ENCODE results near the gene OR52K1.

The OR52K1 gene

GRCh38 chr11:4539603-4540219 lies 57.3 kb downstream of the OR52K1 start:
- no peak for TF ChIP-seq TAF1 (IDR thresholded peaks at IDR 0.05; ENCODE audit: borderline replicate concordance, low read depth, low read length)
- no peak for TF ChIP-seq POLR2A (IDR thresholded peaks at IDR 0.05; ENCODE audit: low read depth, low read length)
- TF ChIP-seq POLR2AphosphoS5 (IDR thresholded peaks at IDR 0.05; ENCODE audit: low read depth, low read length) = no peak
- FAIRE-seq (no peak), DNase-seq (ENCODE audit: insufficient read length) (peak; percentile 9)

DNA sequence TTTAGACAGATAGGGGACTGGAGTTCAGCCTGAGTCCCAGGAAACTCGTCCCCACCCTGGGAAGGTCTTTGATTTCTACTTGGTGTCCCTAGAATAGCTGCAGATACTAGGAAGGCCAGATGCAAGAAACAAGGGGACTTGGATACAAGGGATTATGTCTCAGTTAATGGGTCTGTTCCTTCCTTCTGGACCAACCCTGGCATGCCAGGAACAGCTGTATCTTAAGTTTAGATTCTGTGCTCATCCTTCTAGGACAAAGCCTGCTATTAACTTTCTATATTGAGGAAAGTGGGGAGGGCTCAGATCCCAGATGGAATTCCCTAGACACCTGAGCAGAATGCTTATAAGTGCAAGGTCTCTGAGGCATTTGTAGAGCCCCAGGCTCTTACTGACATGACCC lies 58.6 kb downstream of the OR52K1 start:
- DNase-seq (ENCODE audit: insufficient read length) (no peak), FAIRE-seq (no peak)
- TF ChIP-seq POLR2AphosphoS5 (IDR thresholded peaks at IDR 0.05; ENCODE audit: low read depth, low read length) = no peak
- no peak for TF ChIP-seq TAF1 (IDR thresholded peaks at IDR 0.05; ENCODE audit: borderline replicate concordance, low read depth, low read length)
- TF ChIP-seq POLR2A (IDR thresholded peaks at IDR 0.05; ENCODE audit: low read depth, low read length) = no peak
